Panc1 (cell line): ENCODE measurements around the gene ALDH1A1.

ENCODE experiments used
- CTCF ChIP-seq: fragments of 450-650 bp; IDR thresholded peaks from 2 replicates; pipeline ENCODE4 v1.5.1; 2017; ENCODE audit warnings: mild to moderate bottlenecking
- REST ChIP-seq, 2 experiments: IDR thresholded peaks; 2 replicates each; pipeline ENCODE4 v1.6.1; 2011 to 2012; ENCODE audit warnings: low read depth in 2 of 2, control low read depth in 1 of 2, low read length in 1 of 2, mild to moderate bottlenecking in 1 of 2, moderate library complexity in 1 of 2; ENCODE audit not compliant: insufficient read depth in 1 of 2
- SIN3A ChIP-seq: IDR thresholded peaks from 2 replicates; pipeline ENCODE4 v1.6.1; 2012; ENCODE audit warnings: low read depth, mild to moderate bottlenecking, low read length, moderate library complexity, borderline replicate concordance; ENCODE audit not compliant: insufficient read depth

- TF ChIP-seq CTCF, result no peak
- TF ChIP-seq REST (IDR thresholded peaks at IDR 0.05; ENCODE audit: insufficient read depth in 1 of 2, low read depth in 2 of 2, low read length in 1 of 2), result no peak
- TF ChIP-seq SIN3A, result no peak
Observed at GRCh38 chr9:72952914-72953313, at the start of gene ALDH1A1.
